GM10248 (cell line): ENCODE results near the gene GPX4.

Experiments used
- CTCF ChIA-PET: fragments of 300-600 bp; sonication (Branson Sonifier 250); formaldehyde crosslinking; extraction: SDS; loops from one replicate; lab custom pipeline; 2021; ENCODE audit warnings: antibody characterized with exemption; lab: Yijun Ruan, JAX
- POLR2A ChIA-PET: fragments of 350-650 bp; sonication (Branson Sonifier 250); formaldehyde crosslinking; extraction: SDS; loops from one replicate; lab custom pipeline; 2020; ENCODE audit warnings: antibody characterized with exemption; lab: Yijun Ruan, JAX
- DNase-seq: peaks from one replicate; pipeline ENCODE4 v3.0.0; 2012; ENCODE audit errors: extremely low spot score
- TF ChIP-seq, protein P1 (sequence below): IDR thresholded peaks from 2 replicates; pipeline ENCODE4 v1.5.1; 2012; ENCODE audit warnings: mild to moderate bottlenecking, low read depth; ENCODE audit errors: extremely low read depth, missing control alignments, control extremely low read depth

The GPX4 gene

GRCh38 chr19:1135454-1135853, 31.7 kb downstream of the GPX4 start:
- DNase-seq = no peak
- POLR2A ChIA-PET = interaction anchor here (0.6 to 0.7 kb wide), 2 partner anchors 24 to 135 kb away, joined by 3 read pairs; no protein-coding TSS in a partner anchor
- TF ChIP-seq, protein P1, sequence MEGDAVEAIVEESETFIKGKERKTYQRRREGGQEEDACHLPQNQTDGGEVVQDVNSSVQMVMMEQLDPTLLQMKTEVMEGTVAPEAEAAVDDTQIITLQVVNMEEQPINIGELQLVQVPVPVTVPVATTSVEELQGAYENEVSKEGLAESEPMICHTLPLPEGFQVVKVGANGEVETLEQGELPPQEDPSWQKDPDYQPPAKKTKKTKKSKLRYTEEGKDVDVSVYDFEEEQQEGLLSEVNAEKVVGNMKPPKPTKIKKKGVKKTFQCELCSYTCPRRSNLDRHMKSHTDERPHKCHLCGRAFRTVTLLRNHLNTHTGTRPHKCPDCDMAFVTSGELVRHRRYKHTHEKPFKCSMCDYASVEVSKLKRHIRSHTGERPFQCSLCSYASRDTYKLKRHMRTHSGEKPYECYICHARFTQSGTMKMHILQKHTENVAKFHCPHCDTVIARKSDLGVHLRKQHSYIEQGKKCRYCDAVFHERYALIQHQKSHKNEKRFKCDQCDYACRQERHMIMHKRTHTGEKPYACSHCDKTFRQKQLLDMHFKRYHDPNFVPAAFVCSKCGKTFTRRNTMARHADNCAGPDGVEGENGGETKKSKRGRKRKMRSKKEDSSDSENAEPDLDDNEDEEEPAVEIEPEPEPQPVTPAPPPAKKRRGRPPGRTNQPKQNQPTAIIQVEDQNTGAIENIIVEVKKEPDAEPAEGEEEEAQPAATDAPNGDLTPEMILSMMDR = no peak
- CTCF ChIA-PET = interaction anchor here (0.9 to 1.5 kb wide), 2 partner anchors 12 to 22 kb away, joined by 3 read pairs; no protein-coding TSS in a partner anchor

DNA sequence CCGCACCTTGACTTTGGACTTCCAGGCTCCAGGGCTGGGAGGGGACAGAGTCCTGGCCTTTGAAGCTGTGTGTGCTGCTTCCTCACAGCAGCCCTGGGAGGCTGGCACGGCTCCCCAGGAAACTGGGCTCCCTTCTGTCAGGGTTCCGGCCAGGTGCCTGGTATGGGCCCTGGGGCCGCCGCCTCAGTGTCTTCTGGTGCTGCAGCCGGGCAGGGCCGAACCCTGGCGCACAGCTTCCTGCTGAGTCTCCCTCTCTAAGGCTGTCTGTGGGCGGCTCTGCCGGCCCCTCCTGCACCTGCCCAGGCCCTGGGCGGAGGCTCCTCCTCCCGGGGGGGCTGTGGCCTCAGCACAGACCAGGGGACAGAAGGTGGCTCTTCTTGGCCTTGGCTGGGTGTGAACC, 32.4 kb downstream of the GPX4 start:
- POLR2A ChIA-PET = interaction anchor here (0.5 kb wide), 1 partner anchor 18 kb away, joined by 4 read pairs; no protein-coding TSS in a partner anchor
- CTCF ChIA-PET = interaction anchor here (0.9 to 1.5 kb wide), 2 partner anchors 13 to 23 kb away, joined by 3 read pairs; no protein-coding TSS in a partner anchor
- DNase-seq = peak; percentile 65
- TF ChIP-seq, protein P1 = no peak

DNA sequence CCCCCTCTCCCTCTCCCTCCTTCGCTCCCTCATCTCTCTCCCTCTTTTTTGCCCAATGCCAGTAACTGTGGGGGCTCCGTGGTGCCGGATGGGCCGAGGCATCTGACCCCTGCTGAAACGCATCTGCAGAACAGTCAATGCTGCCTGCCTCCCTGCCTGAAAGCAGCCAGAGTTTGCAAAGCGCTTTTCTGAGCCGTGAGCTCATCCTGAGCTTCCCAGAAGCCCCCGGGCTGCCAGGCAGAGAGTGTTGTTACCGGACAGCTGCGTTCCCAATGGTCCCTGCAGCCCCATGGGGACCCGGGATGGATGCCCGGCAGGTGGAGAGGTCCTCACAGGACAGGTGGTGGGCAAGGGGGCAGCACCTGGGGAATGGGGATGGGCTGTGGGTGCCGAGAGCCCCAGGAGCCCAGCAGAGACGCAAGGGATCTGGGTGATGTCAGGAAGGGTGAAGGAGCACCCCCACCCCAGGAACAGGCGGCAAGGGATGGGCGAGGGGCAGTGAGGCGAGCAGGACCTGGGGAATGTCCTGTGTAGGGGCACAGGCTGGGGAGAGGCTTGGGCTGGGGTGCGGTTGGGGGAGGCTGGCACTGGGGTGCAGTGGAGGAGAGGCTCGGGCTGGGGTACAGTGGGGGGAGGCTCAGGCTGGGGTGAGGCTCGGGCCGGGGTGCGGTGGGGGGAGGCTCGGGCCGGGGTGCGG, 33.0 kb downstream of the GPX4 start:
- DNase-seq = no peak
- TF ChIP-seq, protein P1 = no peak
- ChIA-PET POLR2A (no interaction called here), CTCF (interaction anchor here (0.9 to 1.5 kb wide), 2 partner anchors 14 to 23 kb away, joined by 3 read pairs; no protein-coding TSS in a partner anchor)

DNA sequence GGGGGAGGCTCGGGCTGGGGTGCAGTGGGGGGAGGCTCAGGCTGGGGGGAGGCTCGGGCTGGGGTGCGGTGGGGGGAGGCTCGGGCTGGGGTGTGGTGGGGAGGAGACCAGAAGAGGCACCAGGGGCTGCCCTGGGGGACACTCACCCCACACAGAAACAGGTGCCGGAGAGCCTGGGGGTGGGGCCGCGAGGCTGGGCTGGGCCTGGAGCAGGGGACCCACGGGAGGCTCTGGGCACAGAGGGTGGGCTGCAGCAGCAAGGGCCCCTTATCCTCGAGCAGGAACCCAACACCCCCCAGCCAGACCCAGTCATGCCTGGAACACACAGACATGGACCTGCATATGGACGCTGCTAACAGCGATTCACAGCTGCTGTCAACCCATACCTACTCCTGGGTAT, 34.3 kb downstream of the GPX4 start:
- TF ChIP-seq, protein P1 = no peak
- POLR2A ChIA-PET = no interaction called here

DNA sequence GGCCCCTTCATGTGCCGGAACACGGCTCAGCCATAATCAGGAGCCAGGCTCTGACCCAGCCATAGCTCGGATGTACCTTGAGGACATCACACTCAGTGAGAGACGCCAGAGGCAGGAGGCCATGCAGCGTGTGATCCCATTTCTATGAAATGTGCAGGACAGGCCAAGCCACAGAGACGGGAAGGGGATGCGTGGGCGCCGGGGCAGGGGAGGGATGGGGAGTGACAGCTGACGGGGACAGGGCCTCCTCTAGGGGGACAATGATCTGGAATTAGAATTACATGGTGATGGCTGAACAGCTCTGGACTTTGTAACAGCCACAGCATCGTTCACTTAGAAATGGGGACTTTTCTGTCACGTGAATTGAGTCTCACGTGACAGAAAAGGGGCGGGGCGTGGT, 35.3 kb downstream of the GPX4 start:
- DNase-seq = no peak
- POLR2A ChIA-PET = no interaction called here
- CTCF ChIA-PET = no interaction called here
- TF ChIP-seq, protein P1 = no peak

More for the DNA sequence above, 34.3 kb downstream of the GPX4 start:
- CTCF ChIA-PET = no interaction called here
- no peak for DNase-seq

DNA sequence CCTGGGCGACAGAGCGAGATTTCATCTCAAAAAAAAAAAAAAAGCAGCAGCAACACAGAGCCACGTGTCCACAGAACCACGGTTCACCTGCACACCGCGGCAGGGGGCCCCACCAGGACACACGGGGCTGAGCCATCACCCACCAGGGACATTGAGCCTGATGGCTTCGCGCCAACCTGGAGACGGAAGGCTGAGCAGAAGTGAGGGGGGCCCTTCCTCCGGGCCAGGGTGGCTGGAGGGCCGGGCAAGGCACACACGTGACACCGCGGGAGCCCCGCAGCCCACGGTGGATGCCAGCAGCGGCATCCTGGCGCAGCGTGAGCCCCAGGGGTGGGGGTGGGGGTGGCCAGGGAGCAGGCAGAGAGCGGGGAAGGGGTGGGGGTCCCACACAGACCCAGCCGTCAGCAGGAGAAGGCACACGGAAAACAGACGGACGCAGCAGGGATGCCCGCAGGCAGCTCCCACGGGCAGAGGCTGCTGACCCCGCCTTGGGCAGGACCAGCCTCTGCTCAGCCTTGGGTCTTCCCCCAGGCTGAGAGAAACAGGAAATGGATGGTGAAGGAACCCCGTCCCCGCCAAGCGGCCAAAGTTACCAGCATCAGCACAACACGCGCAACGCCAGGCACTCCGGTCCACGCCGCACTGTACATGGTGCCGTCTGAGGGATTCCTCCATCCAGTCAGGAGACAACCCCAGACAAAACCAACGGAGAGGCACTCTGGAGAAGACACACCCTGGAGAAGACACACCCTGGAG, 36.7 kb downstream of the GPX4 start:
- CTCF ChIA-PET = interaction anchor here (1.0 kb wide), 1 partner anchor 17 kb away, joined by 3 read pairs; no protein-coding TSS in a partner anchor
- no peak for DNase-seq

More for the DNA sequence above, 36.7 kb downstream of the GPX4 start:
- TF ChIP-seq, protein P1 = no peak
- POLR2A ChIA-PET = no interaction called here
